SK-N-SH (cell line): Measurements from ENCODE around the gene CNTN4.

Experiments
- EZH2phosphoT487 ChIP-seq: fragments of 200-600 bp; sonication (generic); IDR thresholded peaks from 2 replicates; pipeline ENCODE4 v1.6.1; 2017; ENCODE audit warnings: low read depth, mixed run types, mild to moderate bottlenecking, antibody characterized with exemption, moderate library complexity, borderline replicate concordance
- POLR2AphosphoS5 ChIP-seq: IDR thresholded peaks from 2 replicates; pipeline ENCODE4 v1.6.1; 2012; ENCODE audit warnings: low read depth, low read length
- REST ChIP-seq: IDR thresholded peaks from 2 replicates; pipeline ENCODE4 v1.6.1; 2012; ENCODE audit warnings: mild to moderate bottlenecking, low read depth, low read length, moderate library complexity
- RXRA ChIP-seq: IDR thresholded peaks from 2 replicates; pipeline ENCODE4 v1.4.0; 2012; ENCODE audit warnings: low read depth, mild to moderate bottlenecking, borderline replicate concordance
- SMC3 ChIP-seq: IDR thresholded peaks from 2 replicates; pipeline ENCODE4 v1.6.1; 2012; ENCODE audit warnings: low read depth, low read length, improper control_type of control experiment
- TCF12 ChIP-seq: IDR thresholded peaks from 2 replicates; pipeline ENCODE4 v1.4.0; 2012
- TF ChIP-seq, protein P1 (sequence below): fragments of 200-600 bp; sonication (generic); IDR thresholded peaks from 2 replicates; pipeline ENCODE4 v1.6.1; 2017; ENCODE audit warnings: antibody characterized with exemption, mild to moderate bottlenecking, moderate library complexity
- TF ChIP-seq, protein P2 (sequence below): IDR thresholded peaks from 2 replicates; pipeline ENCODE4; 2012

DNA sequence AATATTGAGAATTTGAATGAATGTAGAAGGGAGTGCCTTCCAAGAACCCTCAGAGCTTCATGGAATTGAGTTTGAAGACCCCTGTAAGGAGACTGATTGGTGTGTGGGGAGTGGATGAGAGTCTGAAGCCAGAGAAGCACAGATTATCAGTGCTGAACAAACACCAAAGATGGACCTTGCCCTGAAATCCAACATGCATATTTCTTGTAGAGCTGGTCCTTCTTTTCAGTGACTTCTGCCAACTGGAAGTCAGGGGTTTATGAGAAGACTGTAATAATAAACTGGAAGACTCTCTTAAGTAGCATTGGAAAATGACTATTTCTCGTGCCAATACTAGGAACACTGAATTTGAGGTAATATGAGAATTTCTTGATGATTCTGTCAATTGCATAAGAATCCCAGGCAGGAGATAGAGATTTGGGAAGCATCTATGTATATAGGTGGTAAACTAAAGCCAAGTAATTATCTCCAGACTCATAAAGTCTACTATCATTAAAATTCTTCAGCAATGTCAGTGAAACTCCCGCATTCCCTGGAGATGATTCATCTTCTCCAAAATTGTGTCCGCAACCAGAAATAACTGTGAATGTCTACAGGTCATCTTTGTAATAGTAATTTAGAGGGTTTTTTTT is 797.8 kb downstream of the CNTN4 start:
- TF ChIP-seq SMC3 = no peak
- TF ChIP-seq, protein P1, sequence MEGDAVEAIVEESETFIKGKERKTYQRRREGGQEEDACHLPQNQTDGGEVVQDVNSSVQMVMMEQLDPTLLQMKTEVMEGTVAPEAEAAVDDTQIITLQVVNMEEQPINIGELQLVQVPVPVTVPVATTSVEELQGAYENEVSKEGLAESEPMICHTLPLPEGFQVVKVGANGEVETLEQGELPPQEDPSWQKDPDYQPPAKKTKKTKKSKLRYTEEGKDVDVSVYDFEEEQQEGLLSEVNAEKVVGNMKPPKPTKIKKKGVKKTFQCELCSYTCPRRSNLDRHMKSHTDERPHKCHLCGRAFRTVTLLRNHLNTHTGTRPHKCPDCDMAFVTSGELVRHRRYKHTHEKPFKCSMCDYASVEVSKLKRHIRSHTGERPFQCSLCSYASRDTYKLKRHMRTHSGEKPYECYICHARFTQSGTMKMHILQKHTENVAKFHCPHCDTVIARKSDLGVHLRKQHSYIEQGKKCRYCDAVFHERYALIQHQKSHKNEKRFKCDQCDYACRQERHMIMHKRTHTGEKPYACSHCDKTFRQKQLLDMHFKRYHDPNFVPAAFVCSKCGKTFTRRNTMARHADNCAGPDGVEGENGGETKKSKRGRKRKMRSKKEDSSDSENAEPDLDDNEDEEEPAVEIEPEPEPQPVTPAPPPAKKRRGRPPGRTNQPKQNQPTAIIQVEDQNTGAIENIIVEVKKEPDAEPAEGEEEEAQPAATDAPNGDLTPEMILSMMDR = no peak
- no peak for TF ChIP-seq TCF12
- TF ChIP-seq, protein P2, sequence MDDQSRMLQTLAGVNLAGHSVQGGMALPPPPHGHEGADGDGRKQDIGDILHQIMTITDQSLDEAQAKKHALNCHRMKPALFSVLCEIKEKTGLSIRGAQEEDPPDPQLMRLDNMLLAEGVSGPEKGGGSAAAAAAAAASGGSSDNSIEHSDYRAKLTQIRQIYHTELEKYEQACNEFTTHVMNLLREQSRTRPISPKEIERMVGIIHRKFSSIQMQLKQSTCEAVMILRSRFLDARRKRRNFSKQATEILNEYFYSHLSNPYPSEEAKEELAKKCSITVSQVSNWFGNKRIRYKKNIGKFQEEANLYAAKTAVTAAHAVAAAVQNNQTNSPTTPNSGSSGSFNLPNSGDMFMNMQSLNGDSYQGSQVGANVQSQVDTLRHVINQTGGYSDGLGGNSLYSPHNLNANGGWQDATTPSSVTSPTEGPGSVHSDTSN = no peak
- TF ChIP-seq REST = no peak
- no peak for TF ChIP-seq EZH2phosphoT487
- TF ChIP-seq POLR2AphosphoS5 = no peak
- no peak for TF ChIP-seq RXRA
